ENCODE data around the gene PITX3. TPM values are rescaled to one million over a fixed set of nuclear protein-coding genes. Genes with fewer than 3 reads are reported as not detected.
"Not testable (repeated sequence)": the region's sequence is repeated elsewhere in the genome, so short reads cannot be mapped to it uniquely, and the experiment has no call there.

PITX3 gene
- total RNA-seq, 2 experiments from 2014 or later = 0.31 TPM; not detected in 1

- DNase-seq = peak; percentile 86
- Mint-ChIP-seq H3K9me3 (no peaks in the 10 kb centered on the region), H3K4me3 (peak within 1 kb of the TSS; percentile 43), H3K27ac (no peak within 1 kb of the TSS), H3K27me3 (peaks cover 57% of the 10 kb centered on the region), H3K4me1 (peaks cover 11% of the 10 kb centered on the region), H3K36me3 (no peaks in the 10 kb centered on the region)
These were observed 15.4 kb downstream of the PITX3 start, which contains the start of gene ELOVL3 for GRCh38 chr10:102225646-102226541. Gene ELOVL3, plus strand, starts transcription at chr10:102226299. Its CDS starts 250 bp downstream, at chr10:102226549.

DNA sequence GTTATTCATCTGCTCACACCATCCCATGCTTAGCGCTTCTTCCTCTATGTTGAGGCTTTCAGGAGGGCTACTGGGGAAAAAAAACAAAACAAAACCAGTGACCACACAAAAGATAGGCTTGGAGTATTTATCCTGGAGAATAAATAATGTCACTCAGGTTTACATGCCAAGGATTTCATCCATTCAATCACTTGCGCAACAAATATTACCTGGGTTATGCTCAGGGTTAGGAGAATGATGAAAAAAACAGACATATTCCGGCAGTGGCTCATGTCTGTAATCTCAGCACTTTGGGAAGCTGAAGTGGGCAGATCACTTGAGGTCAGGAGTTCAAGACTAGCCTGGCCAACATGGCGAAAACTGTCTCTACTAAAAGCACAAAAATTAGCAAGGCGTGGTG, 18.5 kb downstream of the PITX3 start:
- Mint-ChIP-seq H3K27ac (no peak overlapping the region), H3K9me3 (no peaks in the 10 kb centered on the region), H3K27me3 (peaks cover 27% of the 10 kb centered on the region), H3K4me1 (peaks cover 7% of the 10 kb centered on the region), H3K4me3 (no peak overlapping the region), H3K36me3 (no peaks in the 10 kb centered on the region)
- DNase-seq = no peak

DNA sequence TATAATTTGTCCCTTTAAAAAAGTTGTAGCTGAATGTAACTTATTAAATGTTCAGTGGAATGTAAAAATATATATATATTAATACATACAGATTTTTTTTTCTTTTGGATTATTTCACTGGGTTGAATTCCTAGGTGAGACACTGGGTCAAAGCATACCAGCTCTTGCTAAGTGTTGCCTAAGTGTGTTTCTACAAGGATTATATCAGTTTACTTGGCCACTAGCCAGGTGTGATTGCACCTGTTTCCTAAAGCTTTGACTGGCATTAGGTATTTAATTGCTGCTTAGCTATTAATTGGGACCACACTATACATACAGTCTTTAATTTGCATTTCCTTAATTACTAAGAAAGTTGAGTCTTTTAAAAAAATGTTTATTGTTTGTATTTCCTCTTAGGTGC, 20.7 kb downstream of the PITX3 start:
- Mint-ChIP-seq H3K27me3 (peaks cover 6% of the 10 kb centered on the region), H3K4me1 (no peaks in the 10 kb centered on the region), H3K9me3 (no peaks in the 10 kb centered on the region), H3K27ac (no peak overlapping the region), H3K36me3 (no peaks in the 10 kb centered on the region), H3K4me3 (no peak overlapping the region)
- DNase-seq = no peak

GRCh38 chr10:102219370-102219769, 21.9 kb downstream of the PITX3 start:
- Mint-ChIP-seq H3K4me3 (no peak overlapping the region), H3K27me3 (peaks cover 6% of the 10 kb centered on the region), H3K27ac (no peak overlapping the region), H3K4me1 (no peaks in the 10 kb centered on the region), H3K9me3 (no peaks in the 10 kb centered on the region), H3K36me3 (no peaks in the 10 kb centered on the region)
- DNase-seq = no peak

GRCh38 chr10:102213599-102213998, 27.7 kb downstream of the PITX3 start:
- H3K4me3 Mint-ChIP-seq, H3K27ac Mint-ChIP-seq, H3K27me3 Mint-ChIP-seq: not testable (repeated sequence)

DNA sequence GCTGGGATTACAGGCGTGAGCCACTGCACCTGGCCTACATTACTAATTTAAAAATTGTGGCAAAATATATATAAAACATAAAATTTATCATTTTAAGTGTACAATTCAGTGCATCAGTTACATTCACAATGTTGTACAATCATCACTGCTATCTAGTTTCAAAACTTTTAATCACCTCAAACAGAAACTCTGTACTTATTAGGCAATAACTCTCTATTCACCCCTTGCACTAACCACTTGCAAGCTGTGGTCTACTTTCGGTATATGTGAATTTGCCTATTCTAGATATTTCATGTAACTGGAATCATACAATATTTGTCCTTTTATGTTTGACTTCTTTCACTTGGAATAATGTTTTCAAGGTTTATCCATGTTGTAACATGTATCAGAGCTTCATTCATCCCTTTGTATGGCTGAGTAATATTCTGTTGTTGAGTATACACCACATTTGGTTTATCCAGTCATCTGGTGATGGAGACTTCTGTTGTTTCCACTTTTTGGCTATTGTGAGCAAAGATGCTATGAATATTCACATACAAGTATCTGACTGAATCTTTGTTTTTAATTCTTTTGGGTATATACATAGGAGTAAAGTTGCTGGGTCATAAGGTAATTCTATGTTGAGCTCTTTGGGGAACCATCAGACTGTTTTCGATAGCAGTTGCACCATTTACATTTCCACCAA, 29.6 kb downstream of the PITX3 start:
- H3K27ac Mint-ChIP-seq = no peak overlapping the region
- no peak overlapping the region for H3K4me3 Mint-ChIP-seq
- no peaks in the 10 kb centered on the region for H3K36me3 Mint-ChIP-seq
- no peak for DNase-seq
- no peaks in the 10 kb centered on the region for H3K27me3 Mint-ChIP-seq
- H3K4me1 Mint-ChIP-seq = no peaks in the 10 kb centered on the region
- no peaks in the 10 kb centered on the region for H3K9me3 Mint-ChIP-seq

More at GRCh38 chr10:102213599-102213998, 27.7 kb downstream of the PITX3 start:
- DNase-seq, H3K9me3 Mint-ChIP-seq, H3K36me3 Mint-ChIP-seq, H3K4me1 Mint-ChIP-seq: not testable (repeated sequence)

- no peak for DNase-seq
- Mint-ChIP-seq H3K4me1 (no peaks in the 10 kb centered on the region), H3K4me3 (no peak overlapping the region), H3K36me3 (peaks cover 2% of the 10 kb centered on the region), H3K9me3 (peaks cover 8% of the 10 kb centered on the region), H3K27ac (no peak overlapping the region), H3K27me3 (peaks cover 3% of the 10 kb centered on the region)
These were observed 32.8 kb downstream of the PITX3 start for GRCh38 chr10:102208311-102209035.

DNA sequence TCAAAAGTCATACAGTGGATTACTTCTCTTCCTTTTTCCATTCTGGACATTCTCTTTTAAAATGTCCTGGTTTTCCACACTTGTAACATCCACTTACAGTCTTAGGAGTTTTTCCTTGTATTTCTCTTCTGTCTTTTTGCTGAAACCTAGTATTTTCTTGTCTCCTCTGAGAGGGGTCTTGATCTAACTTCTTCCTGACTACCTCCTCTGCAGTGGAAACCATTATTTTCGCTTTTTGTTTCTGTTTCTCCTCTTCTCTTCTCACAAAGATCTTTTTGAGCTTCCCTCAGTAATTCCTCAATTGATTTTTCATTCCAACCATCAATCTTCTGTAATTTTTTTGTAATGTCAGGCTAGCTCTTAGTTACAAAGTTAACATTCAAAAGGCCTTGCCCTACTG, 38.9 kb downstream of the PITX3 start:
- peaks cover 8% of the 10 kb centered on the region for H3K9me3 Mint-ChIP-seq
- peaks cover 5% of the 10 kb centered on the region for H3K4me1 Mint-ChIP-seq
- peak overlapping the region; percentile 3 for H3K27ac Mint-ChIP-seq
- H3K4me3 Mint-ChIP-seq = no peak overlapping the region
- H3K36me3 Mint-ChIP-seq = peaks cover 2% of the 10 kb centered on the region
- peaks cover 3% of the 10 kb centered on the region for H3K27me3 Mint-ChIP-seq
- DNase-seq = no peak

- no peak for DNase-seq
- no peak overlapping the region for H3K4me3 Mint-ChIP-seq
- H3K27me3 Mint-ChIP-seq = peaks cover 3% of the 10 kb centered on the region
- H3K4me1 Mint-ChIP-seq = peaks cover 11% of the 10 kb centered on the region
- H3K36me3 Mint-ChIP-seq = peaks cover 2% of the 10 kb centered on the region
- H3K27ac Mint-ChIP-seq = no peak overlapping the region
- peaks cover 8% of the 10 kb centered on the region for H3K9me3 Mint-ChIP-seq
These were observed 40.3 kb downstream of the PITX3 start for GRCh38 chr10:102200751-102201640.

- Mint-ChIP-seq H3K4me3 (no peak overlapping the region), H3K27ac (no peak overlapping the region), H3K27me3 (no peaks in the 10 kb centered on the region), H3K9me3 (no peaks in the 10 kb centered on the region), H3K36me3 (no peaks in the 10 kb centered on the region), H3K4me1 (peaks cover 11% of the 10 kb centered on the region)
- no peak for DNase-seq
These were observed 43.3 kb downstream of the PITX3 start for GRCh38 chr10:102198027-102198426.

DNA sequence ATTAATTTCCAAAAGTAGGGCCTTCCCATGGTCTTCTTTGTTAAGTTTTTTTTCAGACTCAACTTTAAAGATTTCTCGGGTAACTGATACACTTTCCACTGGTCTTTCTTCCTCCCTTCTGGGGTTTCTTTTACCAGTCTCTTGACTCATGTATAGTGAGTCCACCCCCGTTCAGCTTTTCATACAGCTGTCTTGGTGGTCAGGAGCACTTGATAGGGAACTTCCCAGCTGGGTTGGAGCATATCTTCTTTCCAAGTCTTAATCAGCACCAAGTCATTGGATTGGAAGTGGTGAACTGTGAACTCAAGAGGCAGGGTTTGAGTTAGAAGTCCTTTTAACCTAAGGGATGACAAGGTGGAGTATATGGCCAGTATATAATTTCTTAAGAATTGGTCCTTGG, 44.4 kb downstream of the PITX3 start:
- Mint-ChIP-seq H3K27ac (peak overlapping the region; percentile 49), H3K4me3 (no peak overlapping the region), H3K4me1 (peaks cover 6% of the 10 kb centered on the region), H3K36me3 (peaks cover under 1% of the 10 kb centered on the region), H3K9me3 (peaks cover 3% of the 10 kb centered on the region), H3K27me3 (no peaks in the 10 kb centered on the region)
- peak; percentile 11 for DNase-seq

GRCh38 chr10:102195296-102195870, 45.9 kb downstream of the PITX3 start:
- no peak for DNase-seq
- peaks cover 1% of the 10 kb centered on the region for H3K36me3 Mint-ChIP-seq
- H3K9me3 Mint-ChIP-seq = peaks cover 9% of the 10 kb centered on the region
- H3K4me1 Mint-ChIP-seq = peaks cover 6% of the 10 kb centered on the region
- no peak overlapping the region for H3K4me3 Mint-ChIP-seq
- no peaks in the 10 kb centered on the region for H3K27me3 Mint-ChIP-seq
- H3K27ac Mint-ChIP-seq = no peak overlapping the region

DNA sequence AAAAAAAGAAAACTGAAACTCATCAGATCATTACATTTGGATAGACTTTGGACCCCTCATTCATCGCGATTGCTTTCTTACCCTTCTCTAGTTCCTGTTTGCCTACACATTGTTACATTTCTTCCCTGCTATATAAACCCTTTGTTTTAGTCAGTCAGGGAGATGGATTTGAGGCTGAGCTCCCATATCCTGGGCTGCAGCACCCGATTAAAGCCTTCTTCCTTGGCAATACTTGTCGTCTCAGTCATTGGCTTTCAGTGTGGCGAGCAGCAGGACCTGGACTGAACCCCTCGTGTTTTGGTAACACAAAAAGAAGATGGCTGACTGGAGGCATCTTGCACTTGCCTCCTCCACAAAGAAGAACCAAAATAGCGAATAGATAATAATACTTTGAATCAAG, 49.4 kb downstream of the PITX3 start:
- no peak overlapping the region for H3K4me3 Mint-ChIP-seq
- no peak overlapping the region for H3K27ac Mint-ChIP-seq
- peaks cover 1% of the 10 kb centered on the region for H3K36me3 Mint-ChIP-seq
- peaks cover 13% of the 10 kb centered on the region for H3K4me1 Mint-ChIP-seq
- H3K9me3 Mint-ChIP-seq = peaks cover 9% of the 10 kb centered on the region
- no peak for DNase-seq
- H3K27me3 Mint-ChIP-seq = no peaks in the 10 kb centered on the region
